T follicular helper cell (primary cell): ENCODE measurements around the gene ZNHIT1.
A peak's percentile ranks its signal among the peaks of the same experiment; 100 is the strongest.

Source experiments
- DNase-seq: peaks from one replicate; pipeline ENCODE4 v3.0.0-alpha.2; 2020; ENCODE audit warnings: low read depth
- total RNA-seq, 2 experiments: gene quantifications; one replicate each; lab custom pipeline; 2026; lab: John Stamatoyannopoulos, UW

ZNHIT1 gene
- 32.6 to 46.5 reads per million in 2 experiments for total RNA-seq

GRCh38 chr7:101217388-101218235 is at the start of gene ZNHIT1, which contains the start of gene PLOD3:
ZNHIT1 (plus strand) TSS chr7:101218165; CDS start chr7:101218196, 31 bp downstream.
PLOD3 (minus strand) TSS chr7:101217581; CDS start chr7:101217274, 307 bp downstream.
- peak; percentile 93 for DNase-seq

GRCh38 chr7:101168412-101169049 is 49.4 kb upstream of the ZNHIT1 start:
- DNase-seq = no peak

DNA sequence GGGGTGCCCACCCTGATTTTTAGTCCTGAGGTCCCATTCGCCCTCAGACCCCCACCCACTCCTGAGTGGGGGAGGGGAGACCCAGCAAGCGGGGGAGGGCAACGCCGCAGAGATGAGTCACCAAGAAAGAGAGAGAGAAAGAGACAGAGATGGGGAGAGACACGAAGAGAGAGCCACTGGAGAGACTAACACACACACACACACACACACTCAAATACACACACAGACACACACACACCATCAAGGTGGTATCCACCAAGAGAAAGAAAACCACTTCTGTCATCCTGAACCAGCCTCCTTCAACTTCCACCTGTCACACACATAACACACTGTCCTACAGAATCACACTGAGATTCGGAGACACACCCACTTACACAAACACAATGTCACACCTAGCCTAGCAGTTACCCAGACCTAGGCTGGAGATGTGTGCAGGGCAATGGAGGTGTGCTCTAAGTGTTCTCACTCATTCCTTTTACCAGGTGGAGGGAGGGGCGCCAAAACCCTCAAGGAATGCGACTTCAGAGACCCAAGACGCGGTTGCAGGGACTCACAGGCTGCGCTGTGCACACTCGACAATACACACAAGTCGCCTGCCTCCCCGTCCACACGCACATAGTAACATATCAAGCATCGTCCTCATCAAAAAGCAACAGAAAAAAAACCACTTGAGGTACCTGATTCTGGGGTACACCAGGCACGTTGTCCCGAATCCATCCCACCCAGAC is 48.7 kb upstream of the ZNHIT1 start:
- no peak for DNase-seq

- DNase-seq = peak; percentile 64
Observed at GRCh38 chr7:101169838-101170551, 48.0 kb upstream of the ZNHIT1 start.

GRCh38 chr7:101170617-101171441 is 47.1 kb upstream of the ZNHIT1 start:
- no peak for DNase-seq

GRCh38 chr7:101171442-101171837 is 46.5 kb upstream of the ZNHIT1 start:
- DNase-seq = no peak

DNA sequence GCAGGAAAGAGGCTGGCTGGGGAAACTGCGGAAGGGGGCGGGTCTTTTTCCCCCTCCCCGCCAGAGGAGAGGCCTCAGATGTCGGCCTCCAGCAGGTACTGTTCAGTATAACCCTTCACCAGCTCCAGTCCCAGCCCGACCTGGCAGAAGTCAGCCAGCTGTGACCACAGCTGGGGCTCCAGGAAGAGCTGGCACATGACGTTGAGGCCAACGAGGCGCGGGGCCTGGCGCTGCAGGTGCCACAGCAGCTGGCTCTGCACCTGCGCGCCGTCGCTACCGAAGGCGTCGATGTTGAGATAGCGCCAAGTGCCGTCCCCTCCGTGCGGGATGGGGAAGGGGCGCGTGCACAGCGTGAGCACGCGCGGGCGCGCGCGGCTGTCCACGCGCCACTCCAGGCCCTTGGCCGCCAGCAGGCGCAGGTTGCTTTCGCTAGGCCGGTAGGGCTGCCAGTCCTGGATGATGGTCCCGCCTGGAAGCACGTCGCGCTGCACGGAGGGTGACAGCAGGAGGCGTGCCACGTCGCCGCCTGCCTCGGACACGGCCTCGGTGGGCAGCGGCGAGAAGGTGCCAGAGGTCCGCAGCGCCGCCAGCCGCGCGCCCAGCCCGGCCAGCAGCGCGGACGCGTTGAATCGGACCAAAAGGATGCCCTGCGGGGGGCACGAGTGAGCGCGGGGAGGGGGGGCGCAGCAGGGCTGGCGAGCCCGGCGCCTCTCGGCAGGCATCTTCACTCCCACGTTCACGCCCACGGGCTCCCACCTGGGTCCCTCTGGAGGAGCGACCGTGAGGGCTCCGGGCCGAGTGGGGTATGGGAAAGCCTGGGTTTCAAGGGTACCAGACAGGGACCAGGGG is 45.7 kb upstream of the ZNHIT1 start:
- no peak for DNase-seq

DNA sequence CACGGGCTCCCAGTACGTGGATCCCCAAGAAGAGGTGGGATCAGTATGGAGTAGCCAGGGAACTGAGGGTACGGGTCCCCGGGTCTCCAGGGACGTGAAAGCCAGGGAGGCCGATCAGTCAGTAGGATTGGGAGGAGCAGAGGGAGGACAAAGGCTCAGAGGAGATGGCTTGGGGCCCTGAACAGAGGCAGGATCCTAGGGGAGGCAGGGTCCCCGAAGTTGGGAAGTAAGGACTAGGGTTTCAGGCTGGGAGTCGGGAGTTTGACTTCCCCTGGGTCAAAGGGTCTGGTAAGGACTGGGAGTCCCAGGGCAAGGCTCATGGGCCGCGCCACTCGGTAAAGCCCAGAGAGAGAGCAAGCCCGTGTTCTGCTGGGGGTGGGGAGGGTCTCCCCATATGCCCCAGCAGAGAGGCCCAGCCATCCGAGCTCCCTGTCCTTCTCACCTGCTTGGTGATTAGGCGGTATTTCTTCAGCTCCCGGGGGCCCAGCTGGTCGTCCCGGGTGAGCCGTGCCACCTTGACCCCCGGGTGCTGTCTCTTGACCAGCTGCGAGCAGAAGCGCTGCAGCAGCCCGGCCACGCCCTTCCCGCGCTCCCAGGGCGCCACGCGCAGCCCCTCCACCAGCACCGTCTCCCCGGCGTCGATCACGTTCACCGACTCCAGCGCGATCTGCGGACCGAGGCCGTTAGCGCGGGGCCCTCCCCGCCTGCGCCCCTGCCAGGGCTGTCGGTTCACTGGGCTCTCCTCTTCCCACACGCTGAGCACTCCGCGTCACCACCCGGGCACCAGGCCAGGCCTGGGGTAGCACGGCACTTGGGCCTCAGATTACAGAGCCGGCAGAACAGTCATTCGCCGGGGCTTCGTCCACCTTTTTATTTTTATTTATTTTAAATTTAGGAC is 44.9 kb upstream of the ZNHIT1 start:
- DNase-seq = no peak

- peak; percentile 44 for DNase-seq
Observed at GRCh38 chr7:101173752-101174244, 44.2 kb upstream of the ZNHIT1 start.

GRCh38 chr7:101174322-101174854 is 43.6 kb upstream of the ZNHIT1 start:
- no peak for DNase-seq

- no peak for DNase-seq
Observed at GRCh38 chr7:101175664-101176063, 42.3 kb upstream of the ZNHIT1 start.

GRCh38 chr7:101177644-101178043 is 40.3 kb upstream of the ZNHIT1 start:
- no peak for DNase-seq

- DNase-seq = no peak
Observed at GRCh38 chr7:101179117-101179516, 38.8 kb upstream of the ZNHIT1 start.

GRCh38 chr7:101179713-101180112 is 38.3 kb upstream of the ZNHIT1 start:
- no peak for DNase-seq

DNA sequence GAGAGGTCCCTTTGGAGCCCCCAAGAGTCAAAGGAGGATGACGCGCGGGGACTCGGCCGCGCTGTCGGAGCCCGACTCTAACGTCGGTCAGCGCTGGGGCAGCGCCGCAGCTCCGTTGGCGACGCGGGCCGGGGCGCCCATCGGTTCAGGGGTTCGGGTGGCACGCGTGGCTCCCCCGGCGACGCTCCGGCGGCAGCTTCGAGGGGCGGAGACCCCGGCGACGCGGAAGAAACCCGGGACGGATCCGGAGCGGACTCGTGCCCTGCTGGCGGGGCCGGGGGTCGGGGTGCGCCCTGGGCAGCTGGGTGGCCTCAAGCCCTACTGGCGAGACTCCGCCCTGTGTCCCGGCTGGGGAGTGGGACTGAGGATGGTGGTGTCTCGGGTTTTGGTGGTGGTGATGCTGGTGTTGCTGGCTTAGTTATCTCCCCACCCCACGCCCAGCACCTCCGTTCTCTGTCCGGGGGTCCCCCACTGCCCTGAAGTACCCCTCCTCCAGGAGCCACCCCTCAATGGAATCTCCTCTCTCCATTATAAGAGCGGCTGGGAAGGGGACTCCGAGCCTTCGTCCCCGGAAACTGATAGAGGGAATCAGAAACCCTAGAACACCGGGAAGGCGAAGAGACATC is 37.7 kb upstream of the ZNHIT1 start, which contains the start of gene NAT16:
NAT16 (minus strand) TSS at position 164 of the 626 bp plus-strand sequence. CDS start 5,486 bp downstream, outside the sequence.
- DNase-seq = no peak

DNA sequence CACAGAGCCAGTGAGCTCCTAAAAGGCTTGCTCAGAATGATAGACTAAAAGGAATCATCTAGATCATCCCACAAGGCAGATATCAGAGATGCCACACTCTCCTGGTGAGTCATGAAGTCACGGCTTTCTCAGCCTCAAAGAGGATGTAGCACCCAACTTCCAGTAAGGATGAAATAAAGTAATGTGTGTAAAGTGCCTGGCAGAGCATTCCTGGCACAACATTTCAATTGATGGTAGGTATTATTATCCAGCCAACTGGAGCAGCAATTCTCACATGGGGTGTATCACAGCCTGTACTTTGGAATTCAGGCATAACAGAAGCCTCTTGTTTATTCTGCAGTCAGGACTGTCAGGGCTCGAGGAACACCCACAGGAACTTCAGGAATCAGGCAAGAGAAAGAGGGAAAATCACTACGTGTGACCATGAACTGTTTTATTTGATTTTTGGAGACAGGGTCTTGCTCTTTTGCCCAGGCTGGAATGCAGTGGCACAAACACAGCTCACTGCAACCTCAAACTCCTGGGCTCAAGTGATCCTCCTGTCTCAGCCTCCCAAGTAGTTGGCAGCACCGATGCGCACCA is 32.6 kb upstream of the ZNHIT1 start:
- DNase-seq = no peak

DNA sequence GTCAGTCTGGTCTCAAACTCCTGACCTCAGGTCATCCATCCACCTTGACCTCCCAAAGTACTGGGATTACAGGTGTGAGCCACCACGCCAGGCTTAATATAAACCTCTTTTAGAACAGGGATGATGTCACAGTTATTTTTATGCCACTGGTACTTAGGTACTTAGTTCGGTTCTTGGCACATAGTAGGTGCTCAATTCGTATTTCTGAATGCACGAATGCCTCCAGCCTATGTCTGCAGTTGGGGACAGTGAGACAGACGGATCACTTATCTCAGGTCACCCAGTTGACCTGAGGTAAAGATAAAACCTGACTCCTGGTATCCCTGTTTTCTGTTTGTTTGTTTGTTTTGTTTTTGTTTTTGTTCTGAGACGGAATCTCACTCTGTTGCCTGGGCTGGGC is 31.8 kb upstream of the ZNHIT1 start:
- no peak for DNase-seq
